HG03354 (cell line): ENCODE data around the gene PRKCB.
"Not testable (repeated sequence)": the region's sequence is repeated elsewhere in the genome, so short reads cannot be mapped to it uniquely, and the experiment has no call there.

Experiments
- ATAC-seq: cut with Tn5 transposase; IDR thresholded peaks from one replicate; pipeline ENCODE4 v1.9.1; 2021; ENCODE audit warnings: mild to moderate bottlenecking; ENCODE audit not compliant: unreplicated experiment, poor library complexity, severe bottlenecking

Gene PRKCB

GRCh38 chr16:24108090-24108489 lies 272.3 kb downstream of the PRKCB start:
- ATAC-seq: not testable (repeated sequence)

DNA sequence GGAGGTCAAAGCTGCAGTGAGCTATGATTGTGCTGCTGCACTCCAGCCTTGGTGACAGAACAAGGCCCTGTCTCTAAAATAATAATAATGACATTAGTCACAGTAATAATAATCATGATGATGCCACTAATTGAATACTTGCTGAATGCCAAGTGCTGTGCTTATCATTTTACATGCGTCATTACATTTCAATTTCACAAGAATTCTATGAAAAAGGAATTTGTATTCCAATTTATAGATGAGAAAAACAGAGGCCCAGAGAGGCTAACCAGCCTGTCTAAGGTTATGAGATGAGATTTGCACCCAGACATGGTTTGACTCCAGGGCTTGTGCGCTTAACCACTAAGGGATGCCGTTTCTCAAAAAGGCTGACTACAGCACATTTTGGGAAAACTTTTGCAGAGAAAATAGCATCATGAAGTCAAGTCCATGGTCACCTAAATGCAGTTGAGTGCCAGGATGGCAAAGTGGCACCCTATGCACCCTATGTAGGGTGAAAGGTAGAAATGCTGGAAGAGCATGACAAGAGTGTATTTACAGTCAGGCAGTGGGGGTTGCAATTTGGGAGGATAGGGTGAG lies 276.0 kb downstream of the PRKCB start:
- no peak for ATAC-seq

- no peak for ATAC-seq
Measured at GRCh38 chr16:24113115-24113745, 277.4 kb downstream of the PRKCB start.

- no peak for ATAC-seq
Measured at GRCh38 chr16:24114876-24115275, 279.1 kb downstream of the PRKCB start.

DNA sequence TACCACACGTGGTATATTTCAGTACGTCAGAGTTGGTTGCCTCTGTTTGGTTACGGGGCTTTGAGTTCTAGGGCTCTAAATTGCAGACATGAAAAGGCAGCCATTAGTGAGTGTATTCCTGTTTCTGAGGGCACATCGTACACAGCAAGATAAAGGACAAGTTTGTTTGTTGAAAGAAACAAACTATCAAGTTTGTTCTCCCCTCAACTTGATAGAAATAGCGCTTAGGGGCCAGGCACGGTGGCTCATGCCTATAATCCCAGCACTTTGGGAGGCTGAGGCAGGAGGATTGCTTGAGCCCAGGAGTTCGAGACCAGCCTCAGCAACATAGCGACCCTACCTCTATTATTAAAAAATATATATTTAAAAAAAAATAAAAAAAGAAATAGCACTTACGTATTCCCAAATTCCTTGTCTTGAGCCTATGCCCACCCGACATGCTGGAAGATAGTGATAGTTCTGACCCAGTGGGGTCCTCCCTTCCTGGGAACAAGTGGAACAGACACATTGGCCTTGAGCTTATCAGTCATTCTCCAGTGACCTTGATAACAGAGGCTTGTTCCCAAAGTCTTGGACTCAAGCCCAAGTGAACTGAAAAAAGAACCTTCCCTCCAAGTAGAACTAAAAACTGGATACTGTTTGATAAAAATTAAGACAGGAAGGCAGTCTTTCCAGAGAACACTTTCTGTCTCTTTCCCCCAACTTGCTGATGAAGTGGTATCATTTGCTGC lies 280.4 kb downstream of the PRKCB start:
- ATAC-seq: no peak

DNA sequence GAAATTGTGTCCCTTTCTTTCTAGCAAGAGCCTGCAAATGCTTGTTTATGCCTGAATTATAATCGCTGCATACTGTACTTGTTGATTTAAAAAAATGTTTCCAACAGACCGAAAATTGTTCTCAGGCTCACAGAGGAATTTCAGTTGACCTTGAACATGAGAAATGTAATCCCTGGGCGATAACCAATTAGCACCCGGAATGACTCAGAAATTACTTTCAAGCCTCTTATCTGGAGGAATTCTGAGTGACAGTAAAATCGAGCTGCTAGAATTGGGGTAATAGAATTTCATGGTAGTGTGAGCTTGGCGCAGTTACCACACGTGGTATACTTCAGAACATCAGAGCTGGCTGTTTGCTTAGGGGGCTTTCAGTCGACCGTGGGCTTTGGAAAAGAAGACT lies 281.2 kb downstream of the PRKCB start:
- ATAC-seq: no peak

- ATAC-seq: no peak
Measured at GRCh38 chr16:24117680-24118079, 281.9 kb downstream of the PRKCB start.

- ATAC-seq: no peak
Measured at GRCh38 chr16:24118126-24118821, 282.5 kb downstream of the PRKCB start.

DNA sequence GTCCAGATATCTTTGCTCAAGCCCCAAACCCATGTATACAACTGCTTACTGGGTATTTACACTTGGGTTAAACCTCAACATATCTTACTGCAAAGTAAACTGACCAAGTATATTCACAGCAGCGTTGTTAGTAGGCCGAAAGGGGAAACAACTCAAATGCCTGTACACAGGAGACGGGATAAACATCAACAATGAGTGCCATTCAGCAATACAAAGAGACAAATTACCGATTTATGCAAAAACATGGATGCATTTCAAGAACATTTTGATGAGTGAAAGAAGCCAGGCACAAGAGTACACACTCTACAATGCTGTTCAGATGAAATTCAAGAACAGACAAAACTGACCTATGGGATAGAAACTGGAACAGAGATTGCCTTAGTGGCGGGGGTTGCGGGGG lies 284.0 kb downstream of the PRKCB start:
- no peak for ATAC-seq

GRCh38 chr16:24123275-24123674 lies 287.5 kb downstream of the PRKCB start:
- ATAC-seq: no peak

- no peak for ATAC-seq
Measured at GRCh38 chr16:24124291-24124690, 288.5 kb downstream of the PRKCB start.

- no peak for ATAC-seq
Measured at GRCh38 chr16:24125214-24125613, 289.4 kb downstream of the PRKCB start.

GRCh38 chr16:24129412-24129918 lies 293.7 kb downstream of the PRKCB start:
- ATAC-seq: no peak

- no peak for ATAC-seq
Measured at GRCh38 chr16:24130494-24131085, 294.8 kb downstream of the PRKCB start.

DNA sequence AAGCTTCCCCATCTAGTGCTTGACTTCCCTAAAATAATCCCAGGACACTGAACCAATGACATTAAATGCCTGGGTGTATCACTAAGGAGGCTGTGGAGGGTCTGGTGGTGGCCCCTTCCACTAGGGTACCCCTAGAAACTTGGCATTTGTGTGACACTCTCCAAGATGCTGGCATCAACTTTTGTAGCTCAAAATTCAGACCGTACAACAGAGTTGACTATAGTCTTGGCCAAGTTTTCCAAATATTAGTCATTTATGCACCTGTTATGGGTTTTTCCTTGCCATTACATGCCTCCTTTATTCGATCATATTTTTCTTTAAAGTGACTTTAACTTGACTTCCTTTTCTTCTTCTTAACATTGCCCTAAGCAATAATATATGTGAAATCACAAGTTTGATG lies 295.5 kb downstream of the PRKCB start:
- ATAC-seq: no peak

DNA sequence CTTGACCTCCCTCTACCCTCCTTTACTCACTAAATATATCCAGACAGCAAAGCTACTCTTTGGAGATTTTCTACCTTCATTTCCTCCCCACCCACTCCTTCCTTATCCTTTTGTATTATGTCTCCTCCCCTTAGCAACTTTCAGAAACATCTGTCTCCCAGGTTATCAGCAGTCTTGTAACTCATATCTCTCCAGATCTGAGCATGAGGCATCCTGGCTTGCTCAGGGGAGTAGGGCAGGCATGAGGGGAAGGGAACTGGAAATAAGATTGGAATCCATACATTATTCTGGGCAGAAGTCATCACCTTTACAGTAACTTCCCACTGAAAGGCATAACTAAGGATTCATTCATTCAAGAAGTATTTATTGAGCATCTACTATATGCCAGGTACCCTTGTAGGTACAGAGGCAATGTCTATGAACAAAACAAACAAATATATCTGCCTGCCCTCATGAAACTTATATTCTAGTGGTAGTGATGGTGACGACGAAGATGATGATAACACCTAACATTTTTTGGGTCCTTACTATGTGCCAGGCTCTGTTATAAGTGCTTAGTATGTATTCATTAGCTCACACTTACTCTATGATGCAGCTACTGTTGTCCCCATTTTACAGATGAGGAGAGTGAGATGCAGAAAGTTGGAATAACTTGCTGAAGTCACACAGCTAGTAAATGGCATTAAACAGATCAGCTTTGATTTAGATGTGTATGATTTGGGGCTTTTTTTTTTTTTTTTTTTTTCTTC lies 296.4 kb downstream of the PRKCB start:
- ATAC-seq: no peak

- ATAC-seq: no peak
Measured at GRCh38 chr16:24132797-24133155, 297.0 kb downstream of the PRKCB start.

- no peak for ATAC-seq
Measured at GRCh38 chr16:24135624-24136565, 300.1 kb downstream of the PRKCB start.
